Activated T-cell treated with anti-CD3 and anti-CD28 coated beads, Interleukin-2, amount 50 U/mL, for 24 hours (primary cell): Measurements from ENCODE around the gene STXBP5.

Source experiments
- DNase-seq: peaks from one replicate; pipeline ENCODE4 v3.0.0-alpha.2; 2020
- H3K27ac Mint-ChIP-seq: 2 replicates; pipeline ENCODE4 v1.8.0; 2020; ENCODE audit warnings: mild to moderate bottlenecking, mixed read lengths
- H3K27me3 Mint-ChIP-seq: 2 replicates; pipeline ENCODE4 v1.8.0; 2020; ENCODE audit warnings: mixed read lengths
- H3K36me3 Mint-ChIP-seq: 2 replicates; pipeline ENCODE4 v1.8.0; 2020; ENCODE audit warnings: low read depth, mixed read lengths
- H3K4me1 Mint-ChIP-seq: 2 replicates; pipeline ENCODE4 v1.8.0; 2020; ENCODE audit warnings: low read depth, mixed read lengths
- H3K4me3 Mint-ChIP-seq: 2 replicates; pipeline ENCODE4 v1.8.0; 2020; ENCODE audit warnings: mild to moderate bottlenecking, moderate library complexity, mixed read lengths
- H3K9me3 Mint-ChIP-seq: 2 replicates; pipeline ENCODE4 v1.8.0; 2020; ENCODE audit warnings: mixed read lengths

The STXBP5 gene

GRCh38 chr6:147392917-147393625 lies 188.9 kb downstream of the STXBP5 start:
- H3K27ac Mint-ChIP-seq = no peak overlapping the region
- H3K4me3 Mint-ChIP-seq = no peak overlapping the region
- H3K9me3 Mint-ChIP-seq = no peaks in the 10 kb centered on the region
- no peak for DNase-seq
- H3K27me3 Mint-ChIP-seq = no peaks in the 10 kb centered on the region
- H3K4me1 Mint-ChIP-seq = peaks cover 12% of the 10 kb centered on the region
- peaks cover 1% of the 10 kb centered on the region for H3K36me3 Mint-ChIP-seq

- H3K36me3 Mint-ChIP-seq = no peaks in the 10 kb centered on the region
- DNase-seq = no peak
- H3K4me3 Mint-ChIP-seq = no peak overlapping the region
- H3K9me3 Mint-ChIP-seq = peaks cover 3% of the 10 kb centered on the region
- H3K27ac Mint-ChIP-seq = no peak overlapping the region
- peaks cover 12% of the 10 kb centered on the region for H3K4me1 Mint-ChIP-seq
- no peaks in the 10 kb centered on the region for H3K27me3 Mint-ChIP-seq
Measured at GRCh38 chr6:147395158-147395557, 190.9 kb downstream of the STXBP5 start.

GRCh38 chr6:147397306-147397705 lies 193.1 kb downstream of the STXBP5 start:
- H3K4me1 Mint-ChIP-seq = peaks cover 9% of the 10 kb centered on the region
- no peaks in the 10 kb centered on the region for H3K36me3 Mint-ChIP-seq
- no peak overlapping the region for H3K4me3 Mint-ChIP-seq
- no peak overlapping the region for H3K27ac Mint-ChIP-seq
- DNase-seq = no peak
- no peaks in the 10 kb centered on the region for H3K27me3 Mint-ChIP-seq
- peaks cover 20% of the 10 kb centered on the region for H3K9me3 Mint-ChIP-seq

- no peaks in the 10 kb centered on the region for H3K4me1 Mint-ChIP-seq
- DNase-seq = no peak
- peaks cover 26% of the 10 kb centered on the region for H3K9me3 Mint-ChIP-seq
Measured at GRCh38 chr6:147400968-147401367, 196.8 kb downstream of the STXBP5 start.

GRCh38 chr6:147401779-147402178 lies 197.6 kb downstream of the STXBP5 start:
- H3K9me3 Mint-ChIP-seq = peaks cover 26% of the 10 kb centered on the region
- no peak for DNase-seq
- H3K4me3 Mint-ChIP-seq = no peak overlapping the region
- H3K27ac Mint-ChIP-seq = no peak overlapping the region
- H3K27me3 Mint-ChIP-seq = no peaks in the 10 kb centered on the region
- no peaks in the 10 kb centered on the region for H3K4me1 Mint-ChIP-seq
- no peaks in the 10 kb centered on the region for H3K36me3 Mint-ChIP-seq

More at GRCh38 chr6:147400968-147401367, 196.8 kb downstream of the STXBP5 start:
- no peak overlapping the region for H3K4me3 Mint-ChIP-seq
- H3K27ac Mint-ChIP-seq = no peak overlapping the region
- H3K36me3 Mint-ChIP-seq = no peaks in the 10 kb centered on the region
- no peaks in the 10 kb centered on the region for H3K27me3 Mint-ChIP-seq

GRCh38 chr6:147406783-147407182 lies 202.6 kb downstream of the STXBP5 start:
- H3K36me3 Mint-ChIP-seq = no peaks in the 10 kb centered on the region
- H3K27me3 Mint-ChIP-seq = peaks cover 14% of the 10 kb centered on the region
- no peak overlapping the region for H3K27ac Mint-ChIP-seq
- peaks cover 12% of the 10 kb centered on the region for H3K9me3 Mint-ChIP-seq
- no peaks in the 10 kb centered on the region for H3K4me1 Mint-ChIP-seq
- no peak overlapping the region for H3K4me3 Mint-ChIP-seq
- DNase-seq = no peak

GRCh38 chr6:147407571-147407970 lies 203.4 kb downstream of the STXBP5 start:
- Mint-ChIP-seq H3K36me3 (no peaks in the 10 kb centered on the region), H3K27ac (no peak overlapping the region), H3K27me3 (peaks cover 21% of the 10 kb centered on the region)

GRCh38 chr6:147416622-147417021 lies 212.4 kb downstream of the STXBP5 start:
- H3K4me1 Mint-ChIP-seq = no peaks in the 10 kb centered on the region
- peaks cover 10% of the 10 kb centered on the region for H3K27me3 Mint-ChIP-seq
- no peak for DNase-seq
- no peaks in the 10 kb centered on the region for H3K36me3 Mint-ChIP-seq
- H3K4me3 Mint-ChIP-seq = no peak overlapping the region
- H3K9me3 Mint-ChIP-seq = no peaks in the 10 kb centered on the region
- no peak overlapping the region for H3K27ac Mint-ChIP-seq

More at GRCh38 chr6:147407571-147407970, 203.4 kb downstream of the STXBP5 start:
- Mint-ChIP-seq H3K4me1 (no peaks in the 10 kb centered on the region), H3K4me3 (no peak overlapping the region), H3K9me3 (peaks cover 6% of the 10 kb centered on the region)
- no peak for DNase-seq

GRCh38 chr6:147417954-147418353 lies 213.7 kb downstream of the STXBP5 start:
- Mint-ChIP-seq H3K4me3 (no peak overlapping the region), H3K27me3 (no peaks in the 10 kb centered on the region), H3K4me1 (no peaks in the 10 kb centered on the region), H3K36me3 (no peaks in the 10 kb centered on the region), H3K9me3 (no peaks in the 10 kb centered on the region), H3K27ac (no peak overlapping the region)
- no peak for DNase-seq

GRCh38 chr6:147418523-147418922 lies 214.3 kb downstream of the STXBP5 start:
- Mint-ChIP-seq H3K4me1 (no peaks in the 10 kb centered on the region), H3K36me3 (no peaks in the 10 kb centered on the region), H3K27ac (no peak overlapping the region), H3K4me3 (no peak overlapping the region), H3K9me3 (no peaks in the 10 kb centered on the region), H3K27me3 (no peaks in the 10 kb centered on the region)
- no peak for DNase-seq

- no peak for DNase-seq
- H3K27ac Mint-ChIP-seq = no peak overlapping the region
- H3K4me3 Mint-ChIP-seq = no peak overlapping the region
- no peaks in the 10 kb centered on the region for H3K4me1 Mint-ChIP-seq
- no peaks in the 10 kb centered on the region for H3K36me3 Mint-ChIP-seq
- H3K27me3 Mint-ChIP-seq = no peaks in the 10 kb centered on the region
- H3K9me3 Mint-ChIP-seq = peaks cover 3% of the 10 kb centered on the region
Measured at GRCh38 chr6:147421903-147422302, 217.7 kb downstream of the STXBP5 start.

GRCh38 chr6:147423111-147423510 lies 218.9 kb downstream of the STXBP5 start:
- no peaks in the 10 kb centered on the region for H3K4me1 Mint-ChIP-seq

GRCh38 chr6:147429794-147430193 lies 225.6 kb downstream of the STXBP5 start:
- no peak overlapping the region for H3K27ac Mint-ChIP-seq

More at GRCh38 chr6:147423111-147423510, 218.9 kb downstream of the STXBP5 start:
- Mint-ChIP-seq H3K27ac (no peak overlapping the region), H3K27me3 (no peaks in the 10 kb centered on the region), H3K9me3 (peaks cover 3% of the 10 kb centered on the region), H3K4me3 (no peak overlapping the region), H3K36me3 (no peaks in the 10 kb centered on the region)
- DNase-seq = no peak

GRCh38 chr6:147430811-147431210 lies 226.6 kb downstream of the STXBP5 start:
- no peaks in the 10 kb centered on the region for H3K9me3 Mint-ChIP-seq
- H3K4me3 Mint-ChIP-seq = no peak overlapping the region
- DNase-seq = no peak
- no peaks in the 10 kb centered on the region for H3K4me1 Mint-ChIP-seq
- H3K27ac Mint-ChIP-seq = no peak overlapping the region
- no peaks in the 10 kb centered on the region for H3K36me3 Mint-ChIP-seq
- peaks cover 3% of the 10 kb centered on the region for H3K27me3 Mint-ChIP-seq

More at GRCh38 chr6:147429794-147430193, 225.6 kb downstream of the STXBP5 start:
- no peak for DNase-seq
- H3K27me3 Mint-ChIP-seq = peaks cover 2% of the 10 kb centered on the region
- peaks cover 3% of the 10 kb centered on the region for H3K9me3 Mint-ChIP-seq
- H3K4me3 Mint-ChIP-seq = no peak overlapping the region
- H3K36me3 Mint-ChIP-seq = no peaks in the 10 kb centered on the region
- H3K4me1 Mint-ChIP-seq = no peaks in the 10 kb centered on the region

- H3K27me3 Mint-ChIP-seq = peaks cover 15% of the 10 kb centered on the region
- H3K4me3 Mint-ChIP-seq = no peak overlapping the region
- no peak for DNase-seq
- no peaks in the 10 kb centered on the region for H3K9me3 Mint-ChIP-seq
- no peaks in the 10 kb centered on the region for H3K4me1 Mint-ChIP-seq
- no peak overlapping the region for H3K27ac Mint-ChIP-seq
- no peaks in the 10 kb centered on the region for H3K36me3 Mint-ChIP-seq
Measured at GRCh38 chr6:147434076-147434475, 229.9 kb downstream of the STXBP5 start.
